NCI-H774 (cell line): ENCODE data around the gene ANKRD17.

Experiments
- DNase-seq: peaks from one replicate; lab custom pipeline; 2025; lab: John Stamatoyannopoulos, UW

Gene ANKRD17

DNA sequence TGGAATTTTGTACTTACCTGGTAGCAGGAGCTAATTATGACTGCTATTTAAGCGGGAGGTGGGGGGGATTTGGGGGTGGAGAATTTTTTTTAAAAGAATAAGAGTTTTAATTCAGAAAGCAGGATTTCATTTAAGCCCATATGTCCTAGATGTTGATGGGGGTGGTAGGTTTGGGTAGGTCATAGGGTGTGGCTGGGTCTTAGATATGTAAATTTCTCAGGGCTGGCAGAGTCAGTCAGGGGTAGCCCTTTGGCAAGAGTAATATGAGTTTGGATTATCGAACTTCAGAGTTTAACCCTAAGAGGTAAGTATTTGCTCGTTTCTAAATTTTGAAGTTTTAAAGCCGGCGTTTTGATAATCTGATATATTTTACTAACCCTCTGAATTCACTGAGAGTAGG, 153.9 kb downstream of the ANKRD17 start:
- DNase-seq: no peak

DNA sequence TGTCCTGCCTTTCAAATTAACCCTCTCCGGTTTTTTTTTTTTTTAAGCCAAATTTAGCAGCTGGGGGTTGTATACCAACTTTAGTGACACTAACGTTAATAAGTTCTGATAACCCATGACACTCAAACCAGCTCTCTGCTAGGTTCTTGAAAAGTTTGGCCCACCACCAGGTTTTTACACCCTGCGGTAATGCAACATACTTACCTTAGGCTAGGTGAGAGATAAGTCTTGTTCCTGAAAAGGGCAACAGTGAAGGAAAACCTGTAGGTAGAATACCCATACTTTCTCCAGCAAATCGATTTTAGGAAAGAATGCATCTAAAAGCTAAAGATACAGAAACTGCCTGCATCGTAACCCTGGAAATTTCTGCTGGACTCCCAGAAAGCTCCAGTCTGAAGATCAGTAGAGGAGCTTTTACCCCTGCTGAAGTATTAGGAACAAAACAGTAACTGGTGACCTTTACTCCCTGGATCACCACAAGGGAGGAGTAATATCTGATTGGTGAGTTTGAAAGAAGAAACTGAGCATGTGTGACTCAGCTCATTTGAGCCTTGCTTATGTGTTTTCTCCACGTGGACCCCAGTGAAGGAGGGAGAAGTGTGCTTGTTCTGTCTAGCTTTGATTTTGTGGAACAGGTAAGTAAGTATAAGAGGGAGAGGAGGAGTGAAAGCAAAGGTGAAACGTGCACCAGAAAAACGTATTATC, 154.6 kb downstream of the ANKRD17 start:
- DNase-seq: no peak

DNA sequence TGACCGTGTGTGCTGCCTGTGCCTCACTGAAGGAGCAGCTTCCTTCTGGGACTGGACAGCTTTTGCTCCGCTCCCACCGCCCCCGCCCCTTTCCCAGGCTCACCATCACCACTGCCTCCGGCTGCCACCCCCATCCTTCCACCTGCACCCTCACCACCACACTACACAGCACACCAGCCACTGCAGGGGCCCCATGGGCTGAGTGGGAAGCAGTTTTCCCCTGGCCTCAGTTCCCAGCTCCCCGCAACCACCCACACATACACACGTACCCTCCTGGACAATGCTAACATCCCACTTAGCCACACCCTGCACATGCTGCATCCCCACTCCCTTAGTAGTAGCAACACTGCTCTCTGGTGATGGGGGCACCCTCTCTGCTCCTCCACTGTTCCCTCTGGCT, 159.5 kb downstream of the ANKRD17 start:
- DNase-seq: no peak

DNA sequence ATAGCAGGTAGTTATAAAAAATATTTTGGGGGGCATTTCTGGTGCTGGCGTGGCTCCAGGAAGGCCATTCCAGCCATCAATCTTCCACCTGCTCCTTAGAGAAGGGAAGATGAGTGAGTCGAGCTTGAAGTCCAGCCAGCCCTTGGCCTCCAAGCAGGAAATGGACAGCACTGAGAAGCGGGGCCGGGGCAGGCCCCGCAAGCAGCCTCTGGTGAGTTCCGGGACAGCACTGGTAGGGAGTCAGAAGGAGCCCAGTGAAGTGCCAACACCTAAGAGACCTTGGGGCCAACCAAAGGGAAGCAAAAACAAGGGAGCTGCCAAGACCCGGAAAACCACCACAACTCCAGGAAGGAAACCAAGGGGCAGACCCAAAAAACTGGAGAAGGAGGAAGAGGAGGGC, 159.9 kb downstream of the ANKRD17 start:
- DNase-seq: no peak

DNA sequence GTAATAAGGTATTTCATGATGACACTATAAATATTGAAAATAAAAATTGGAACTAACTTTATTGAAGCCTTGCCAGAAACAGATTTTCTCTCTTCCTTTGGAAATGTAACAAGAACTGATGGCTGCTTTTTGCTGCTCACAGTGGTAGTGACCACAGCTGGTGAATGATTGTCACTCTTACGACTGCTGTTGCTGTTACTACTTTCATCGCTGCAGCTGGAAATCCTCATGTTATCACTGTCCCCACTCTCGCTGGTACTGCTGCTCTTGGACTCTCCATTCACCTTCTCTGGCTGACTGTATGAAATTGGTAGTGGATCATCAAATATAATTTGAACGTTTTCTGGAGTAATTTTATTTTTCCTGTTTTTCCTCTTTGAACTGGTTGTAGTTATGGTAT, 160.6 kb downstream of the ANKRD17 start:
- no peak for DNase-seq

DNA sequence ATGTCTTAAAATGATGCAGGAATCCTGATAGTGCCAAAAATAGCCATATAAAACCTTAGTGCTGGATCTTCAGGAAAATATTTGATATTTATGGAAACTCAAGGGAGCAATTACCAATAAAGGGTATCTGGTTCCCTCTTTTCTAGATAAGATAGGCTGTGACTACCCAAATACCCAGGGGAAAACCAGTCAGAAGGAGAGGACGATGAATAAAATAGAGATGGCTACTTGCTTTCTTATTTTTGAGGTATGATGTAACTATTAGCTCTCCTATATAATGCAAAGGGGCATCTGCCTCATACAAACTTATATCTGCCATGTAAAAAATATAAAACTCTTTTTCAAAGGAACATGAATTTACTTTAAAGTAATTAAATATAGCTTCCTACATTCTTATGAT, 165.7 kb downstream of the ANKRD17 start:
- no peak for DNase-seq

DNA sequence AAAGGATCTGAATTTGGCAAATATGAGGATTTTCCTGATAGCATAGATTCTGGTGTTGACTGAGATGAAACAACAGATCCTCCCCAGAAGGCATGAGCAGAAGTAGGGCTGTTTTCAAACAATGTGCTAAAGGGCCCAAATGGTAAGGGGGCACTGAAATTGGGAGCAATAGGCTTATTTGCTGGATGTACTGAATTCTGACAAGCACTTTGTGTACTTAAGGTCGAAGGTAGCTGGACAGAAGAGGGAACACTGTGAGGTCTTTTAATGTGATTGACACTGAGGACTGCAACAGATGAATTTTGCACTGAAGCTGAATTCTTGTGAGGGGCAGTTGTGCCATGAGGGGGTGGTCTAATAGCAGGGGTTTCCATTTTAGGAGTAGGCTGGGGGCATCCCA, 167.9 kb downstream of the ANKRD17 start:
- no peak for DNase-seq

DNA sequence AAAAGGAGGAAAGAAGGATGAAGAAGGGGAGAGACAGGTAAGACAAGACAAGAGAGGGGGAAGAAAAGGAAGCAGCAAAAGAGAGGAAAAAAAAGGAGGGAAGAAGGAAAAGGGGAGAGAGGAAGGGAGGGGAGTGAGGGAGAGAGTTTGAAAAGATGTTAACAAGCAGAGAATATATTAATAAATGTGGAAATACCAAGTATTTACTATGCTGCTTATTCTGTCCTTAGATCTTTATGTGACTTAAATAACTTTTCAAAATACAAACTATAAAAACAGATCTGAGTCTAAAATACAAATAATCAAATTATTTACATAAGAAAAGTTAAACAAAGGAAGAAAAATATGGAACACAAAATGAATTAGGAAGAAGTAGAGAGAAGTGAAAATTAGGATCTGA, 170.7 kb downstream of the ANKRD17 start:
- no peak for DNase-seq

DNA sequence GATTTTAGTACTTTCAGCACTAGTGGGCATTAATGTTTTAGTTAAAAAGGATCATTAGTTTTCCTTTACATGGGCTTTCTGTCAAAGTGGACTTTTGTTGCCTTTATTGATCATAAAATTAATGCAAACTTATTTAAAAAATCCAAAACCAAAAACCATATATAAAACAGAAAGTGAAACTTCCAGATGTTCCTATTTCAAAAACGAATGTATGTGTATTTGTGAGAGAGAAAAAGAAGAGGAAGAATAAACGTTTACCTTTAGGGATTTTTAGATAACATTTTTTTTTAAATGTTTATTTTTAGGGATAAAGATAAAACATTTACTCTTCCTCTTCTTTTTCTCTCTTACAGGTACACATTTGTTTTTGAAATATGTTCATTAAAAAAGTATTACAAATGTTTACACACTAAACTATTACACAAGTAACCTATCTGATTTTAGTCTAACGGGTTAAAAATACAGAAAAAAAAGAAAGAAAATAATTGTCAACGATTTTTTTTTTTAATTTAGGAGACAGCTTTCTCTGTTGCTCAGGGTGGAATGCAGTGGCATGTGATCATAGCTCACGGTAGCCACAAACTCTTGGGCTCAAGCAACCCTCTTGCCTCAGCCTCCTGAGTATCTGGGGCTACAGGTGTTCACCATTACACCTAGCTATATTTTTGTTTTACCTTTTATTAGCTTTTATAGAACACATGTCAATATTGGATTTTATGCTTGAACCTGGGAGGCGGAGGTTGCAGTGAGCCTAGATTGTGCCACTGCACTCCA, 172.3 kb downstream of the ANKRD17 start:
- DNase-seq: no peak

DNA sequence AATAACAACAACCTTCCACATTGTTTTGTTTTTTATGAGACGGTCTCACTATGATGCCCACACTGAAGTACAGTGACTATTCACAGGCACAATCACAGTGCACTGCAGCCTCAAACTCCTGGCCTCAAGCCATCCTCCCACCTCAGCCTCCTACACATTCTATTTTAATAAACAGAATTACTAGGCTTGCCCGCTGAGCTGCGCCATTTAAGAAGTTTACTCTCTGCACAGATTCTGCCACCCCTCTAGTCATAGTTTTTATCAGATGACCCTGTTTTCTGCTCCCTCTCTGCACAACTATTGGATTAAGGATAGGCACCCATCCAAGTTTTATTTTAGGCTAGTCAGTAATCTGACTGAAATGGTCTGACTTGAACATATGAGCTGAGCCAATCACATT, 177.8 kb downstream of the ANKRD17 start:
- no peak for DNase-seq

DNA sequence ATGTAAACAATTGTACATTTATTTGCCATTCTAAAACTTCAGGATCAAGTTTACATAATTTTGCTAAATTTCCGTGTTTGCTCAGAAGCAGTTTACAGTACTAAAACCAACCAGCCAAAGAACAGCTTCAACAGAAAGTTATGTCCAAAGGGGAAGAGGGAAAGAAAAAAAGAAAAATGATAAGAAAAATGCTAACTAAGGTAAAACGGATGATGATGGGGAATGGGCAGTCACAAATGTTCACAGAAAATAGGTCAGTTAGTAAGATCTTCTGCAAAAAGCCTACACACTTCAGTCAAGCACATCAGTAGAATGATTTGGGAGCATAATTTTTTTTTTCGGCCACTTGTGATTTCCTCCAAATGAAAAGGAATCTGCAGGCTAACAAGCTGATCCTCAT, 182.8 kb downstream of the ANKRD17 start:
- DNase-seq: no peak

DNA sequence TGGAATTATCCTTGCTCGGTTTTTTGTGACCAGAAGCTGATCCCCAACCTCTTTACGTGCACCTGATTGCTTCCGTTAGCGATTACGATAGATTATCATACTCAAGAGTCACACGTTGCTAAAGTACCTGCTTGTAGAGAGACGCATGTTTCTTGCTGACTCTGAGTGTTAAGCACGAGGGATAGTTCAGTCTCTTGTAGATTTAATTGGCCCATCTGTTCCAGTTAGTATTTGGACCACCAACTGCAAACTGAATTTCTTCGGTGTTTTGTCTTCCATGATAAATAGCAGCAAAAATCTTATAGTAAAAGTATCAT, 188.6 kb downstream of the ANKRD17 start:
- DNase-seq: no peak

DNA sequence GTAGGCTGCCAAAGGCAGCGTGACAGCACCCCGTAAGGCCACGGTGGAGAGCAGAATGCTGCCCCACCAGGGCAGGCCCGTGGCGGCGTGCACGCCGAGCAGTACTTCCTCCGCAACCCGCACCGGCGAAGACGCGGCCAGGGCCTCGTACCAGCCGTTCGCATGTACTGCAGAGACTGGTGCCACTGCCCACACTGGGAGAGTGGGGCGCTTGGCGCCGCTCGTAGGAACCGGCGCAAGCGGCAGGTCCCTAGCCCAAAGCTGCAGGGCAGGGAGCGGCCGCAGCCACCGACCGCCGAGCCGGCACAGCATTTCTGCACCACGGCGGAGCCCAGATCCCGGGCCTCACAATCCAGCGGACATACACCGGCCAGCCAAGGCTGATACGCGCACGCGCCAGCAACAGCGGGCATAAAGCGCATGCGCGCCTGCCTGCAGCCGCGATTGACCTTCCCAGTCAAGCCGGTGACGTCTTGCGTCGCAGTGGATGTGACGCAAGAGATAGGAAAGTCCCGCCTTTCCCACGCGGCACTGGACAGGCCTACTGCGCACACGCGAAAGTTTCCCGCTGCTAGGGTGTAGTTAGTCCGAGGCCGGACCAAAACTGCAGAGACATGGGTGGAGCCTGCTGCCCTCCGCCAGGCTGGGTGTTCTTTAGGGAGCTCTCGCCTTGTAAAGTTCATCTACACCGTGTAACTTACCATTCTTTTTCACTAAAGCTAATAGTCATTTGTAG, 189.1 kb downstream of the ANKRD17 start, which contains the start of gene COX18:
Gene COX18 (minus strand): TSS at position 379 of the 736 bp plus-strand sequence. CDS start 67 bp downstream, at position 312.
- DNase-seq: peak; percentile 97

DNA sequence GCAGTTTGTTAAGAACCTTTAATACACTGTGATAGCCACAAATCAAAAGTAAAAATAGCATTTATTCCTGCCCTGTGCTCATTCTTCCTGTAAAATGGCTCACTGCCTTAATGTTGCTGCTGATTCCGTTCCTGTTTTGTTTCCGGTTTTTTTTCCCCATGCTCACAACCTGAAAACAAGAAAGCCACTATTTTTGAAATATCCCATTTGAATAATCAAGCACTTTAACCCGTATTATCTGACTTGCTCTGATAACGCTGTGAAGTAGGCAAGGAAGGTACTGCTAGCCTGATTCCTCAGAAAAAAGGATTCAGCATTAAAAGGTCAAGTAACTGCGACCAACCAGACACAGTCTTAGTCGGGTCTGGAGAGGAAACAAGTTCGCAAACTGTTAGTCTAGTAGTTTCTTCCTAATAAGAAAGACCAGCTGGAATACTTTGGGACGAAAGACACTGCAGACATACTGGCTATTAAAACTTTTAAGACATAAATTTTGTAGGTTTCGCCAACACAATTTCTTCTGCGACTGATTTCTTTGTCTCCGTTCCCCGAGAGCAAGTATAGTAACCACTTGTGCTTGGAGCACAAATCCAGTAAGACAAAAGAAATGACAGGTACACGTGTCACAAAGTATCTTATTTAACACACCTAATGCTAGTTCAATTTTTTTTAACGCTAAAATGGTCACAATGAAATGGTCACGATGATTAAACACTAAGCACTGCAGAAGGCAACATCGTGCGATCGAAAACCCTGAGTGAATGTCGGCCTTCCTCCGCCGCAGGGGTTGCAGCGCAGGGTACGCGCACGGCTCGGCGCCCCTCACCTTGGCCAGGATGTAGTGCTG, 189.9 kb downstream of the ANKRD17 start:
- DNase-seq: no peak

DNA sequence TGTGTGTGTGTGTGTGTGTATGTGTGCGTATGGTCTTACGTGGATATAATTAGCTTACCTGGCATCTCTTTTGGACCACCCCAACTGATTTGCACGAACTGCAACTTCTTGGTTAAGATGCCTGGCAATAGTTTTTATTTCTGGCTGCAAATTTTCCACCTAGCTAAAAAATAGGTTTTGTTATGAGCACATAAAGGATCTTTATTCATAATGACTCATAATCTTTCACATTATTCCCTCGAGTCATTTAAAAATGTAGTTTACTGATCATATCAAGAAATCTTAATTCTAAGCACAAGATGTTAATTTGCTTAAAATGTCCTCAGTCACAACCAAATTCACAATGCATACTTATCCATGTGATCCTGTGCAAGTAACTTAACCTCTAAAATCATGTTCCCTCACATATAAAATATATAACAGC, 190.6 kb downstream of the ANKRD17 start:
- DNase-seq: no peak

DNA sequence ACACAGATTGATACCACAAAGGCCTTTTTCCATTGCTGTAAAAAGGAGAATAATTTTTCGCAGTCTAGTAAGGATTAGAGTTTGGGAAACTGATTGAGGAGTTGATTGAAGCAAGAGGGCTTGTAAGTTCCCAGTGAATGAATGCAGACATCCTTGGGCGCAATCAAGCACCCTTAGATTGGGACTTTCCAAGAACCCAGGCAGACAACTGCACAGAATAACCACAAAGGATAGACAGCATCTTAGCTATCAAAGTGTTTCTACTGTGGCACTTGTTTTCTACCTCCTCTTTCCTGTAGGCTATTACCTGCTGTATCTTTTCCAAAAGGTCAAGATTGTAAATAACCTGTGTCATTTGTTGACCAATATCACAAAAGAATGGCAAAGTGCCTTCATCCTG, 191.7 kb downstream of the ANKRD17 start:
- no peak for DNase-seq

DNA sequence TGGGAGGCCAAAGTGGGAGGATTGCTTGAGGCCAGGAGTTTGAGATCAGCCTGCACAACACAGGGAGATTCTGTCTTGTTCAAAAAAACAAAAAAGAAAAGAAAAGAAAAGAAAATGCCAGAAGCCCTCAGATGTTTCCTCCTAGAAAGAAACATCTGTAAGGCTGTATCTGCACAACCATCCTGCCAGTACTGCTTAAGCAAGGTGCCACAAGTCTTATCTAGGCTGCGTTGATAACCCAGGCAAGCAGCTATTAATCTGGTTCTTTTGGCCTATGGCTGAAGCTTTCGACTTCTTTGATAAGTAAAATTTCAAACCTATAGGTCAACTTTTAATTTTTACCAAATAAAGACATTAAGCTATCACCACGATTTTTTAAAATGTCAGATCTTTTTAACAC, 192.2 kb downstream of the ANKRD17 start:
- DNase-seq: no peak

DNA sequence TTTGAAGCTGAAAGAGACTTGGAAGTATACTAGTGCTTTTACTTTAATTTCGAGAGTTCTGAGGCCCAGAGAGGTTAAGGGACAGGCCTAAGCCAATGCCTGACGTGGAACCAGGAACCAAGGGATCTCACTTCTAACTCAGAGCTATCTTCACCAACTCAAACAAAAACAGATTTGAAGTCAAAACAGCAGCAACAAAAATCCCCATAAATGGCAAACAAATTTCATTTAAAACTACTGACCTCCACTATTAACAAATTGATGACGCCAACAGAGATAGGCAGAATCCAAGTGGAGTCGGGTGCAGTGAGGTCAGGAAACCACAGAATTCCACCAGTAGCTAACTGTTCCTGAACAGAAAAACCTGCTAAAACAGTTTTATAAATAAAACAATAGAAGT, 194.1 kb downstream of the ANKRD17 start:
- no peak for DNase-seq

DNA sequence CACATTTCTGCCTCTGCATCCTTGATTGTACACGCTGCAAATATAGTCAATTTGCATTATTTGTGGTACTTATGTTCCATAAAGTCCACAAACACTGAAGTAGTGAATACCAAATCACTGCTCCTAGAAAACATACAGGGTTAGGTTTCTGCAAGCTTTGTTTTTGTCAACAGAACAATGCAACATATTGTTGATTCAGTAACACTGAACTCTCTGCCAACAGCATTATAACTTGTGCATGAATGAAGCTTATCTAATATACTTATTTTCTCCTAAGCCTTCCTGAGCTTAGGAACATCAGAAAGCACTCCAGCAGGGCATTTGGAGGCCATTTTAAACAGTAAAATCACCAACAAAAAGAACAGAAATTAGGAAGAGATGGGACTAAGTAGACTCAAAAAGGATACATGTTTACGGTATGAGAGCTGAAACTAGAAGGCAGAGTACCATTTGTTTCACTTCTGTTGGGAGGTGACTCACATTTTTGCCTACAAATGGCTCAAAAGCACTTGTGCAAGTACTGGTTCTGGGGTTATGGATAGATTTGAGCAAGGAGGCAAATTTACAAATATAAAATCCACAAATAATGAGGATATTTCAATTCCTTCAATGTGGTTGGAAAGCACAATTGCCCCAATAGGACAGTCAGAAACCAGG, 203.2 kb downstream of the ANKRD17 start:
- no peak for DNase-seq

DNA sequence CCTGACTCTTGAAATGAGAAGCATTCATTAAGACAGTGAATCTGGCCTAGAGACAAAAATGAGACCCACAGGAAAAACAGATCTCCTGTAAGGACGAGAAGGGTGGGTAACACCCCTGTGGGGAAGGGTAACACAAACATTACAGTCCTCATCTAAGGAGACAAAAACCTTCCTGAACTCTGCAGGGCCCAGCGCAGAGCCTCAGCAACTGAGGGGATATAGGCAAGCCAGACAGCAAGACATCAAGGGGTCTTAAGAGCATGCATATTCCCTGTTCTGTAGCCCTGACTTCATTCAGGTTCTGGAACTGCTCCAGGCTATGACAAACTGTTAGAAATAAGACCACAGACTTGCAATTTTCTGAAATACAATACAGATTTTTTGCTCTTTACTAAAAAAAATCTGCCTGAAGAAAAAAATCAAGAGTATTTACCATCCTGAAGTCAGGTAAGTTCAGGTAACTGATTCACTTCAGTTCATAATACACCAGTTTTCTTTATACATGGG, 204.6 kb downstream of the ANKRD17 start:
- DNase-seq: no peak

DNA sequence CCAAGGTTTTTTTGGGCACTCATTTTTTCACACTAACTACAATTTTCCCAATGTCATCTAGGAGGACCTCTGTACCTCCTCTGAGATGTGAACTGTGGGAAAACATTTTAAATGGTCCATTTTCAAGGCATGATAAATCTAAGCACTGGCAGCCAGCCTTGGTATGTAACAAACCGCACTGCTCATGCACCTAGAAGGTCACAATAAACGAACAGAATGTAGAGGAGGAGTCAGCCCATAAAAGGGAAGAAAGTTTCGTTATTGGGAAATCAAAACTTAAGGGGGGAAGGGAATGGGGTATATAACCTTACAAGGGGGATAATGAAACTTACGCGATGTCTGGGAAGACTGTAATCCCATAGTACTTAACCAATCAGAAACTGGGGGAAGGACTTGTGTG, 205.5 kb downstream of the ANKRD17 start:
- no peak for DNase-seq
